PFSK-1 (cell line): ENCODE measurements around the gene SLC12A6.

ENCODE experiments used
- POLR2AphosphoS5 ChIP-seq: IDR thresholded peaks from 2 replicates; pipeline ENCODE4 v1.6.1; 2012; ENCODE audit warnings: low read depth, mild to moderate bottlenecking, control low read depth, low read length, moderate library complexity
- TAF1 ChIP-seq: IDR thresholded peaks from 2 replicates; pipeline ENCODE4 v1.6.1; 2012; ENCODE audit warnings: low read length, control low read depth, borderline replicate concordance; ENCODE audit not compliant: insufficient read depth
- TF ChIP-seq, protein P1 (sequence below), 2 experiments: IDR thresholded peaks; 2 replicates each; pipeline versions ENCODE4 v1.6.1 to v1.8.0; 2011 to 2012; ENCODE audit warnings: low read depth in 2 of 2, low read length in 2 of 2, control low read depth in 1 of 2, inconsistent platforms in 1 of 2, mild to moderate bottlenecking in 1 of 2, moderate library complexity in 1 of 2; ENCODE audit not compliant: insufficient read depth in 1 of 2

DNA sequence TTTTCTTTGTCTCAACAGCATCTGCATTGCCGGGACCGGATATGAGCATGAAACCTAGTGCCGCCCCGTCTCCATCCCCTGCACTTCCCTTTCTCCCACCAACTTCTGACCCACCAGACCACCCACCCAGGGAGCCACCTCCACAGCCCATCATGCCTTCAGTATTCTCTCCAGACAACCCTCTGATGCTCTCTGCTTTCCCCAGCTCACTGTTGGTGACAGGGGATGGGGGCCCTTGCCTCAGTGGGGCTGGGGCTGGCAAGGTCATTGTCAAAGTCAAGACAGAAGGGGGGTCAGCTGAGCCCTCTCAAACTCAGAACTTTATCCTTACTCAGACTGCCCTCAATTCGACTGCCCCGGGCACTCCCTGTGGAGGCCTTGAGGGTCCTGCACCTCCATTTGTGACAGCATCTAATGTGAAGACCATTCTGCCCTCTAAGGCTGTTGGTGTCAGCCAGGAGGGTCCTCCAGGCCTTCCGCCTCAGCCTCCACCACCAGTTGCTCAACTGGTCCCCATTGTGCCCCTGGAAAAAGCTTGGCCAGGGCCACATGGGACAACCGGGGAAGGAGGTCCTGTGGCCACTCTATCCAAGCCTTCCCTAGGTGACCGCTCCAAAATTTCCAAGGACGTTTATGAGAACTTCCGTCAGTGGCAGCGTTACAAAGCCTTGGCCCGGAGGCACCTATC, 10.5 kb upstream of the SLC12A6 start:
- TF ChIP-seq, protein P1, sequence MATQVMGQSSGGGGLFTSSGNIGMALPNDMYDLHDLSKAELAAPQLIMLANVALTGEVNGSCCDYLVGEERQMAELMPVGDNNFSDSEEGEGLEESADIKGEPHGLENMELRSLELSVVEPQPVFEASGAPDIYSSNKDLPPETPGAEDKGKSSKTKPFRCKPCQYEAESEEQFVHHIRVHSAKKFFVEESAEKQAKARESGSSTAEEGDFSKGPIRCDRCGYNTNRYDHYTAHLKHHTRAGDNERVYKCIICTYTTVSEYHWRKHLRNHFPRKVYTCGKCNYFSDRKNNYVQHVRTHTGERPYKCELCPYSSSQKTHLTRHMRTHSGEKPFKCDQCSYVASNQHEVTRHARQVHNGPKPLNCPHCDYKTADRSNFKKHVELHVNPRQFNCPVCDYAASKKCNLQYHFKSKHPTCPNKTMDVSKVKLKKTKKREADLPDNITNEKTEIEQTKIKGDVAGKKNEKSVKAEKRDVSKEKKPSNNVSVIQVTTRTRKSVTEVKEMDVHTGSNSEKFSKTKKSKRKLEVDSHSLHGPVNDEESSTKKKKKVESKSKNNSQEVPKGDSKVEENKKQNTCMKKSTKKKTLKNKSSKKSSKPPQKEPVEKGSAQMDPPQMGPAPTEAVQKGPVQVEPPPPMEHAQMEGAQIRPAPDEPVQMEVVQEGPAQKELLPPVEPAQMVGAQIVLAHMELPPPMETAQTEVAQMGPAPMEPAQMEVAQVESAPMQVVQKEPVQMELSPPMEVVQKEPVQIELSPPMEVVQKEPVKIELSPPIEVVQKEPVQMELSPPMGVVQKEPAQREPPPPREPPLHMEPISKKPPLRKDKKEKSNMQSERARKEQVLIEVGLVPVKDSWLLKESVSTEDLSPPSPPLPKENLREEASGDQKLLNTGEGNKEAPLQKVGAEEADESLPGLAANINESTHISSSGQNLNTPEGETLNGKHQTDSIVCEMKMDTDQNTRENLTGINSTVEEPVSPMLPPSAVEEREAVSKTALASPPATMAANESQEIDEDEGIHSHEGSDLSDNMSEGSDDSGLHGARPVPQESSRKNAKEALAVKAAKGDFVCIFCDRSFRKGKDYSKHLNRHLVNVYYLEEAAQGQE (IDR thresholded peaks at IDR 0.05; ENCODE audit: insufficient read depth in 1 of 2, low read depth in 2 of 2, low read length in 2 of 2) = no peak
- TF ChIP-seq TAF1 (no peak), POLR2AphosphoS5 (no peak)
